Mesendoderm (in vitro differentiated cells): ENCODE measurements around the gene ZNF236.
"Not testable (repeated sequence)": the region's sequence is repeated elsewhere in the genome, so short reads cannot be mapped to it uniquely, and the experiment has no call there.

Source experiments
- DNase-seq: peaks from one replicate; pipeline ENCODE4 v3.0.0; 2013
- H2AK5ac ChIP-seq: 2 replicates; pipeline ENCODE4 v1.6.1; 2013; ENCODE audit warnings: low read length, inconsistent platforms
- H2BK120ac ChIP-seq: 2 replicates; pipeline ENCODE4 v1.6.1; 2013; ENCODE audit warnings: low read depth, mild to moderate bottlenecking, low read length, moderate library complexity, mixed read lengths
- H2BK15ac ChIP-seq: replicated peaks from 2 replicates; pipeline ENCODE4 v1.6.1; 2013; ENCODE audit warnings: low read depth, mild to moderate bottlenecking, moderate library complexity
- H2BK5ac ChIP-seq: 2 replicates; pipeline ENCODE4 v1.6.1; 2013; ENCODE audit warnings: low read length, inconsistent platforms
- H3K18ac ChIP-seq: 2 replicates; pipeline ENCODE4 v1.6.1; 2013; ENCODE audit warnings: mild to moderate bottlenecking, low read length, mixed read lengths
- H3K23ac ChIP-seq: one replicate; pipeline ENCODE4 v1.6.1; 2013; ENCODE audit warnings: low read length
- H3K27ac ChIP-seq: 2 replicates; pipeline ENCODE4 v1.5.1; 2013; ENCODE audit warnings: low read depth, mild to moderate bottlenecking, inconsistent platforms, low read length, moderate library complexity
- H3K27me3 ChIP-seq: 2 replicates; pipeline ENCODE4 v1.6.1; 2013; ENCODE audit warnings: low read length, control low read depth, mild to moderate bottlenecking, inconsistent platforms; ENCODE audit not compliant: insufficient read depth, poor library complexity
- H3K36me3 ChIP-seq: 2 replicates; pipeline ENCODE4 v1.6.1; 2013; ENCODE audit warnings: low read length, inconsistent platforms; ENCODE audit not compliant: control insufficient read depth, insufficient read depth
- H3K4ac ChIP-seq: one replicate; pipeline ENCODE4 v1.6.1; 2013; ENCODE audit warnings: low read depth, mild to moderate bottlenecking, low read length, moderate library complexity
- H3K4me1 ChIP-seq: 2 replicates; pipeline ENCODE4 v1.6.1; 2013; ENCODE audit warnings: low read depth, low read length, inconsistent platforms; ENCODE audit not compliant: control insufficient read depth
- H3K4me2 ChIP-seq: 2 replicates; pipeline ENCODE4 v1.6.1; 2013; ENCODE audit warnings: low read length
- H3K4me3 ChIP-seq: 2 replicates; pipeline ENCODE4 v1.5.1; 2013; ENCODE audit warnings: mild to moderate bottlenecking, low read length
- H3K56ac ChIP-seq: one replicate; pipeline ENCODE4 v1.6.1; 2013; ENCODE audit warnings: low read length
- H3K79me1 ChIP-seq: 2 replicates; pipeline ENCODE4 v1.6.1; 2013; ENCODE audit warnings: low read length, inconsistent platforms
- H3K79me2 ChIP-seq: 2 replicates; pipeline ENCODE4 v1.6.1; 2013; ENCODE audit warnings: mild to moderate bottlenecking, low read length; ENCODE audit not compliant: control insufficient read depth, insufficient read depth
- H3K9ac ChIP-seq: 2 replicates; pipeline ENCODE4 v1.6.1; 2013; ENCODE audit warnings: low read length, inconsistent platforms
- H4K5ac ChIP-seq: one replicate; pipeline ENCODE4 v1.6.1; 2013; ENCODE audit warnings: low read length
- H4K8ac ChIP-seq: one replicate; pipeline ENCODE4 v1.6.1; 2013; ENCODE audit warnings: low read depth, mild to moderate bottlenecking, control low read depth, low read length, moderate library complexity
- WGBS: extraction: QIAGEN DNeasy Blood & Tissue Kit; methylation state at CpG from one replicate; pipeline ENCODE4 v1.1.7; 2013; ENCODE audit warnings: low lambda C conversion rate, missing lambda C conversion rate; ENCODE audit not compliant: insufficient coverage; ENCODE audit errors: extremely low coverage; 5-methylcytosine and 5-hydroxymethylcytosine counted together

ZNF236 gene

GRCh38 chr18:76989647-76990190 is 167.4 kb downstream of the ZNF236 start:
- no peaks in the 10 kb centered on the region for H3K79me2 ChIP-seq
- H3K27ac ChIP-seq: no peak overlapping the region
- no peak overlapping the region for H4K8ac ChIP-seq
- H3K4ac ChIP-seq: no peak overlapping the region
- no peak overlapping the region for H2BK5ac ChIP-seq
- H2AK5ac ChIP-seq: no peak overlapping the region
- H2BK15ac ChIP-seq: no peak overlapping the region
- no peak overlapping the region for H4K5ac ChIP-seq
- no peak overlapping the region for H3K9ac ChIP-seq
- no CpG with 5 or more reads among the region's 28 CpGs for WGBS
- no peak overlapping the region for H3K23ac ChIP-seq
- H3K36me3 ChIP-seq: no peaks in the 10 kb centered on the region
- H3K56ac ChIP-seq: no peak overlapping the region
- no peak overlapping the region for H3K18ac ChIP-seq
- no peaks in the 10 kb centered on the region for H3K79me1 ChIP-seq
- no peak overlapping the region for H3K4me3 ChIP-seq
- no peaks in the 10 kb centered on the region for H3K4me1 ChIP-seq
- H2BK120ac ChIP-seq: no peak overlapping the region
- H3K4me2 ChIP-seq: no peak overlapping the region
- H3K27me3 ChIP-seq: no peaks in the 10 kb centered on the region
- no peak for DNase-seq

DNA sequence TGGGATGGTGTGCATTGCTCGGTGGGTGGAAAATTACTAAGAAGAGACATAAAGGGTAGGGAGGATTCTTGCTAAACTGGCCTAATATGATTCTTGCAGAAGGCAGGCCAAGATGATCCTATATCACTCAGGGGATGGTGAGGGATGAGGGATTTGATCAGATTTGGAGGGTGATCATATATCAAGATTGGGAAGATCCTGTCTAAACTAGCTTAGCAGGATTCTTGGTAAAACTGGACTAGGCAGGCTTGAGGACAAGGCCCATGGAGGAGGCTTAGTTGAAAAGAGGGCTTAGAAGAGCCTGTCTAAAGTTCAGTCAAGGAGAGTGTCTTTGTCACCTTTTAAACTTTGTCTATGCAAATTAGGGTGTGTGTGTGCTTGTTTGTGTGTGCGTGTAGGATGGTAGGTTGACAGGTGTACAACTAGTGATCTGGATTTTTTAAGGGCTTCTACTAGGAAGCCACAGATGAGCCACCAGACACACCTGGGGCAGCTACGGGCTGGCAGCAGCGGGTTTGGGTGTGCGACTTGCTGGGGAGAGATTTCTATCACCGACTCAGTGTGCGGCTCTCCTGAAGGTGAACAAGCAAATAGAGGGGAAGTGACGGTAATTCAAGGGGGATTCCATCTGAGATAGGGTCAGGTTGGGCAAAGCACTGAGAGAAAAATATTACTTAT is 168.1 kb downstream of the ZNF236 start:
- not testable (repeated sequence) for H4K8ac ChIP-seq

GRCh38 chr18:76991021-76991688 is 168.8 kb downstream of the ZNF236 start:
- no peak overlapping the region for H4K8ac ChIP-seq
- no peaks in the 10 kb centered on the region for H3K79me1 ChIP-seq
- no CpG with 5 or more reads among the region's 20 CpGs for WGBS
- no peak overlapping the region for H3K27ac ChIP-seq
- no peak overlapping the region for H3K4ac ChIP-seq
- H2AK5ac ChIP-seq: no peak overlapping the region
- no peak overlapping the region for H3K4me3 ChIP-seq
- no peak overlapping the region for H3K23ac ChIP-seq
- H2BK15ac ChIP-seq: no peak overlapping the region
- no peak overlapping the region for H3K18ac ChIP-seq
- H3K9ac ChIP-seq: no peak overlapping the region
- DNase-seq: no peak
- H3K4me1 ChIP-seq: no peaks in the 10 kb centered on the region
- no peak overlapping the region for H3K4me2 ChIP-seq
- H3K36me3 ChIP-seq: no peaks in the 10 kb centered on the region
- no peak overlapping the region for H4K5ac ChIP-seq
- no peaks in the 10 kb centered on the region for H3K79me2 ChIP-seq
- H2BK5ac ChIP-seq: no peak overlapping the region
- H2BK120ac ChIP-seq: no peak overlapping the region
- H3K27me3 ChIP-seq: no peaks in the 10 kb centered on the region
- no peak overlapping the region for H3K56ac ChIP-seq

More for the DNA sequence above, 168.1 kb downstream of the ZNF236 start:
- H3K9ac ChIP-seq, H3K79me2 ChIP-seq, H3K18ac ChIP-seq, H3K4me2 ChIP-seq, H3K36me3 ChIP-seq, H2AK5ac ChIP-seq, H3K27ac ChIP-seq, H3K4me1 ChIP-seq, H3K4ac ChIP-seq, DNase-seq, H3K4me3 ChIP-seq, H3K79me1 ChIP-seq, H3K56ac ChIP-seq, H3K23ac ChIP-seq, H2BK120ac ChIP-seq, H2BK15ac ChIP-seq, H4K5ac ChIP-seq, H3K27me3 ChIP-seq, H2BK5ac ChIP-seq: not testable (repeated sequence)
- WGBS: no CpG with 5 or more reads among the region's 8 CpGs

DNA sequence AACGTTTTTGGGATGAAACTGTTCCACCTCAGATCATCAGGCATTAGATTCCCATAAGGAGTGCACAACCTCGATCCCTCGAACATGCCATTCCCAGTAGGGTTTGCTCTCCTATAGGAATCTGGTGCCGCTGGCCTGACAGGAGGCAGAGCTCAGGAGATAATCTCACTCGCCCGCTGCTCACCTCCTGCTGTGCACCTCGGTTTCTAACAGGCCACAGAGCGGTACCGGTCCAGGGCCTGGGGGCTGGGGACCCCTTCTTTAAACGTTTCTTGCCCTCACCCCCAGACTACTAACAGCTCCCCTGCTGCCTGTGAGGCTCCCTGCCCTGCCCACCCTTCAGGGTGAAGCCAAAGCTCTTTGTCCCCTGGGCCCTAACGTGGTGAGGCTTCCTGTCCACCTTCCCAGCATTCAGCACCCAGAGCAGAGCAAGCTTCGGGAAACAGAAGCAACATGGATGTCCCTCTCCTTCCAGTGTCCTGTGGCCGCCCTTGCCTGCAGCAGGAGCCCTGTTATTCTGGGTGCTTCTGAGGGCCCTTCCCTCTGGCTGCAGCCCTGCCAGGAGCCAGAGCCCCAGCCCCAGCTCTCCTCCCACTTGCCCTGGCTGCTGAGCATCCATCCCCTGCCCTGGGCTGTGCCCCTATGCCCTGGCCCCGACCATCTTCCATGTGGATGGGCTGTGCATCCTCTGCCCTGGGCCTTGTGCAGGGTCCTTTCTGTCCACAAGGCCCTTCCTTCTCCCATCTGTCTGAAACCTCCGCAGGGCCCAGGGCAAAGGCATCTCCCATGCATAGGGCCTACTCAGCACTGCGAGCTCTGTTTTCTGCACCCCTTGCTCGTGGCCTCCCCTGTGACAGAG is 170.1 kb downstream of the ZNF236 start:
- Histone ChIP-seq H3K23ac (no peak overlapping the region), H4K5ac (no peak overlapping the region), H2BK15ac (no peak overlapping the region), H2BK120ac (no peak overlapping the region), H3K4ac (no peak overlapping the region), H2BK5ac (no peak overlapping the region), H3K18ac (no peak overlapping the region), H3K27me3 (no peaks in the 10 kb centered on the region), H3K36me3 (no peaks in the 10 kb centered on the region), H2AK5ac (no peak overlapping the region), H3K9ac (no peak overlapping the region), H3K56ac (no peak overlapping the region), H3K4me1 (no peaks in the 10 kb centered on the region), H3K79me1 (no peaks in the 10 kb centered on the region), H3K4me2 (no peak overlapping the region), H3K79me2 (no peaks in the 10 kb centered on the region), H4K8ac (no peak overlapping the region), H3K27ac (no peak overlapping the region), H3K4me3 (no peak overlapping the region)
- DNase-seq: no peak
- no CpG with 5 or more reads among the region's 17 CpGs for WGBS

- Histone ChIP-seq H2BK5ac (no peak overlapping the region), H3K79me2 (no peaks in the 10 kb centered on the region), H2BK15ac (no peak overlapping the region), H3K27me3 (no peaks in the 10 kb centered on the region), H3K23ac (no peak overlapping the region), H3K4me2 (no peak overlapping the region), H3K27ac (no peak overlapping the region), H3K36me3 (no peaks in the 10 kb centered on the region), H3K18ac (no peak overlapping the region), H4K5ac (no peak overlapping the region), H4K8ac (no peak overlapping the region), H3K4me1 (no peaks in the 10 kb centered on the region), H3K4ac (no peak overlapping the region), H2AK5ac (no peak overlapping the region), H3K4me3 (no peak overlapping the region), H2BK120ac (no peak overlapping the region), H3K9ac (no peak overlapping the region), H3K56ac (no peak overlapping the region), H3K79me1 (no peaks in the 10 kb centered on the region)
- DNase-seq: no peak
- WGBS: no CpG with 5 or more reads among the region's 6 CpGs
Observed at GRCh38 chr18:76993085-76993382, 170.7 kb downstream of the ZNF236 start.
